Measurements from ENCODE around the gene RERE. TPM values are rescaled to one million over a fixed set of nuclear protein-coding genes. Genes with fewer than 3 reads are reported as not detected.

RERE gene
- total and polyA plus RNA-seq, 5 donors: 72.4 to 175 (median 161) TPM

DNA sequence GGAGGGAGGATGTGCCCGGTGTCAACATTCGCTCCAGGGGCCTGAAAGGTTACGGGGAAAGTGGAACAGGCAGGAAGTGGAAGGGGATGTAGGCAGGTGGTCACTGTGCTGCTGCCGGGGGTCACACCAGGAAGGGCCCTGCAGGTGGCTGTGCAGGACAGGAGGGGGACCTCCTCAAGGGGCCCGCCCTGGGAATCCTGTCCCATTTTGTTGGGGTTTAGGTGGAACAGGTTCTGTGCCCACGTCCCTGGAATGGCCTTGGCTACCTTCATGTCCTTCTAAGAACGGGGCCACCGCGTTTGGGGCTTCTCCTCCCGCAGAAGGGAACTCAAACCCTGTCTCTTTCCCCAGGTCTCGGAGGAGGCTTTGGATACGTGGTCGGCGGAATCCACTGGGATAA, 487.6 kb downstream of the RERE start:
- Histone ChIP-seq H3K4me1 (ENCODE audit: control insufficient read depth, insufficient read depth, low read length) (no peaks in the 10 kb centered on the region), H3K4me3 (ENCODE audit: low read length) (no peak overlapping the region), H3K9me3 (ENCODE audit: control insufficient read depth, low read length) (no peaks in the 10 kb centered on the region), H3K27me3 (ENCODE audit: control insufficient read depth, insufficient read depth) (no peaks in the 10 kb centered on the region), H3K27ac (ENCODE audit: low read length) (no peak overlapping the region)
- 90% methylated on average over 14 of the region's 14 CpGs for WGBS
- DNase-seq (no peak), ATAC-seq (no peak)
- intact Hi-C loops (cut with DNase I): no loop called here

DNA sequence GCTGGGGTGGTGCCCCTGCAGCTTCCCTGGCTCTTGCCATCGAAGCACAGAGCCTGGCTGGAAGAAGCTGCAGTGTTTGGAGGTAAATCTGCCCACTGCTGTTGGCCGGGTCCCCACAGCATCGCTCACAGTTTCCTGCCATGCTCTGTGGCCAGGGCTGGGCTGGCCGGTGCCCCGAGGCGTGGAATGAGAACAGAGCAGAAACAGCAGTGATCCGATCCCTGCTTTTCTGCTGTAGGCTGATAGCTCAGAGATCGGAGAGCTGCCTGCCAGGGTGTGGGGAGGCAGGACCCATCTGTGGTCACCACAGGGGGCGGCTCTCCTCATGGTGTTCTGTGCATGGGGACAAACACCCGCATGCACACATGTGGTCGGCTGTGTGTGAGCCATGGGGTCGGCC, 488.0 kb downstream of the RERE start:
- Histone ChIP-seq H3K4me3 (ENCODE audit: low read length) (no peak overlapping the region), H3K27ac (ENCODE audit: low read length) (no peak overlapping the region), H3K9me3 (ENCODE audit: control insufficient read depth, low read length) (no peaks in the 10 kb centered on the region), H3K27me3 (ENCODE audit: control insufficient read depth, insufficient read depth) (no peaks in the 10 kb centered on the region), H3K4me1 (ENCODE audit: control insufficient read depth, insufficient read depth, low read length) (no peaks in the 10 kb centered on the region)
- intact Hi-C loops (cut with DNase I): no loop called here
- DNase-seq: no peak
- WGBS: 74% methylated on average over 12 of the region's 12 CpGs
- peak in 1 of 2 donors; percentile 34 for ATAC-seq

DNA sequence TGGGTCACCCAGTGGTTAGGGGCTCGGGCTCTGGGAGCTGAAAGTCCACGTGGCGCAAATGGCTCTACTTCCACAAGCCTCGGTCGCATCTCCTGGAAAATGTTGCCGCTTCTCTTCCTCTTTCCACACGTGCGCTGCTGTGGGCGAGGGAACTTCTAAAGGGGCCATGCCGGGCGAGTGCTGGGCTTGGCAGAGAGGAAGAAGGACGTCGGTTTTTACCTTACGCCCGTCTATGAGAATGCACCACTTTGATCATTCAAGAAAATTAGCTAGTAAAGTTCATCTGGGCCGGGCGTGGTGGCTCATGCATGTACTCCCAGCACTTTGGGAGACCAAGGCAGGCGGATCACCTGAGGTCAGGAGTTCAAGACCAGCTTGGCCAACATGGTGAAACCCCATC, 489.2 kb downstream of the RERE start:
- intact Hi-C loops (cut with DNase I): no loop called here
- DNase-seq (no peak), ATAC-seq (no peak)
- Histone ChIP-seq H3K9me3 (ENCODE audit: control insufficient read depth, low read length) (no peaks in the 10 kb centered on the region), H3K4me3 (ENCODE audit: low read length) (no peak overlapping the region), H3K4me1 (ENCODE audit: control insufficient read depth, insufficient read depth, low read length) (no peaks in the 10 kb centered on the region), H3K27ac (ENCODE audit: low read length) (no peak overlapping the region), H3K27me3 (ENCODE audit: control insufficient read depth, insufficient read depth) (no peaks in the 10 kb centered on the region)
- 92% methylated on average over 18 of the region's 18 CpGs for WGBS

DNA sequence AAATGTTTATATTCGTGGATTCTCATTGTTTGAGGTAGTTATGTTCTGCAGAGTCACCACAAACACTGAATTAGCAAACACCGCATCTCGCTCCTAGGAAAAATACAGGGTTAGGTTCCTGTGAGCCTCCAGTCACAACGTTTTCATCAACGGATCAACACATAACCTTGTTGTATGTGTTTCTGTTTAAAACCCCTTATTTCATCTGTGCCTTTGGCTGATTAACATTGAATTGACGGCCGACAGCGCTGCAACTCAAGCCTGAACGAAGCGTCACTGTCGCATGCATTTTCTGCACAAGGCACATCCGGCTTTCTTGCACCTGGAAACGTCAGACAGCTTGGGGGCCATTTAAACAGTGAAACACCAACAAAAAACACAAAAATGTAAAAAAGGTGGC, 491.2 kb downstream of the RERE start:
- H3K27ac ChIP-seq (ENCODE audit: low read length): no peak overlapping the region
- ATAC-seq (no peak), DNase-seq (no peak)
- no peaks in the 10 kb centered on the region for H3K9me3 ChIP-seq (ENCODE audit: control insufficient read depth, low read length)
- WGBS: 95% methylated on average over 13 of the region's 13 CpGs
- H3K27me3 ChIP-seq (ENCODE audit: control insufficient read depth, insufficient read depth): no peaks in the 10 kb centered on the region
- no peak overlapping the region for H3K4me3 ChIP-seq (ENCODE audit: low read length)
- intact Hi-C loops (cut with DNase I): no loop called here
- no peaks in the 10 kb centered on the region for H3K4me1 ChIP-seq (ENCODE audit: control insufficient read depth, insufficient read depth, low read length)

DNA sequence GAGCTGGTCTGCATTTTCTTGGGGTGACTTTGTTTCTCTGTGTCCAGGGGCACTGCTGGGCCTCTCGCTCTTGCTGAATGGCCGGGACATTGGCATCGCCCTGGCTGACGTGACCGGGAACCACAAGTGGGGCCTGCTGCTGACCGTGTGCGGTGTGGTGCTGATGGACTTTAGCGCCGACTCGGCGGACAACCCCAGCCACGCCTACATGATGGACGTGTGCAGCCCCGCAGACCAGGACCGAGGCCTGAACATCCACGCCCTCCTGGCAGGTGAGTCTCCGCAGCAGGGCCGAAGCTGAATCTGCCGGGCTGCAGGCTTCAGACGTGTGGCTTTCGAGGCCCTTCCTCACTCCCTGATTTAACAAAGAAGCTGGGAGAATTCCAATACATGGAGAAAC, 491.7 kb downstream of the RERE start:
- Histone ChIP-seq H3K4me3 (ENCODE audit: low read length) (no peak overlapping the region), H3K9me3 (ENCODE audit: control insufficient read depth, low read length) (no peaks in the 10 kb centered on the region), H3K27me3 (ENCODE audit: control insufficient read depth, insufficient read depth) (no peaks in the 10 kb centered on the region), H3K4me1 (ENCODE audit: control insufficient read depth, insufficient read depth, low read length) (no peaks in the 10 kb centered on the region), H3K27ac (ENCODE audit: low read length) (no peak overlapping the region)
- no peak for ATAC-seq
- intact Hi-C loops (cut with DNase I): no loop called here
- 96% methylated on average over 21 of the region's 21 CpGs for WGBS
- no peak for DNase-seq

DNA sequence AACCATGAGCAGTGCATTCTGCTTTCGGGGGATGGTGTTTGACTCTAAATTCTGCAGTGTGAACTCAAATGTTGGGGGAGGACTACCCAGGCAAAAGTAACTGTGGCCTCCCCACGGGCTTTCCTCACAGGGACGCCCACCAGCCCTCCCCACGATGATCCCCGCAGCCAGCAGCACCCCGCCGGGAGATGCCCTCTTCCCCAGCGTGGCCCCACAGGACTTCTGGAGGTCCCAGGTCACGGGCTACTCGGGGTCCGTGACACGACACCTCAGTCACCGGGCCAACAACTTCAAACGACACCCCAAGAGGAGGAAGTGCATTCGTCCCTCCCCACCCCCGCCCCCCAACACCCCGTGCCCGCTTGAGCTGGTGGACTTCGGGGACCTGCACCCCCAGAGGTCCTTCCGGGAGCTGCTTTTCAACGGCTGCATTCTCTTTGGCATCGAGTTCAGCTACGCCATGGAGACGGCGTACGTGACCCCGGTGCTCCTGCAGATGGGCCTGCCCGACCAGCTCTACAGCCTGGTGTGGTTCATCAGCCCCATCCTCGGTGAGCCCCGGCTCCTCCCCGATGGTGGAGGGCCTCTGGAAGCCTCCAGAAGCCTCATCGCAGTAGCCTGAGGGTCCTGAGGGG, 493.1 kb downstream of the RERE start:
- Histone ChIP-seq H3K4me1 (ENCODE audit: control insufficient read depth, insufficient read depth, low read length) (no peaks in the 10 kb centered on the region), H3K27me3 (ENCODE audit: control insufficient read depth, insufficient read depth) (no peaks in the 10 kb centered on the region), H3K9me3 (ENCODE audit: control insufficient read depth, low read length) (no peaks in the 10 kb centered on the region), H3K27ac (ENCODE audit: low read length) (no peak overlapping the region), H3K4me3 (ENCODE audit: low read length) (no peak overlapping the region)
- ATAC-seq (peak in 1 of 2 donors; percentile 24), DNase-seq (no peak)
- intact Hi-C loops (cut with DNase I): no loop called here
- 90% methylated on average over 32 of the region's 32 CpGs for WGBS

DNA sequence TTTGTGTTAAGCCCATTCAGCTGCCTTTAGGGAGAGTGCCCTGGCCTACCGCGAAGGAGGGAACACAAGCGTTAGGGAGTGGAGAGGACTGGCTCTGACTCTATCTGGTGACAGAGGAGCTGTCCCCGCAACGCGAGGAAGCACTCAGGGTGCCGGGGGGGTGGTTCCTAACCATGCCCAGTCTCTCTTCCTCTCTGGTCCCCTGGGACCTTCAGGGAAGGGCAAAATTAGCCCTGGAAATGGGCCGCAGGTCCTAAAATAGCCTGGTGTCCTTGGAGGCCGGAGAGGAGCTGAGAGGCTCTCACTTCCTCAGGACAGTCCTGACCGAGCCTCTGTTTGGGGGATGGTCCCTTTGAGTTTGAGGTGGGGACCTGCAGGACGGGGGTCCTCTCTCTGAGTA, 493.7 kb downstream of the RERE start:
- 52% methylated on average over 11 of the region's 11 CpGs for WGBS
- intact Hi-C loops (cut with DNase I): no loop called here
- H3K4me3 ChIP-seq (ENCODE audit: low read length): no peak overlapping the region

DNA sequence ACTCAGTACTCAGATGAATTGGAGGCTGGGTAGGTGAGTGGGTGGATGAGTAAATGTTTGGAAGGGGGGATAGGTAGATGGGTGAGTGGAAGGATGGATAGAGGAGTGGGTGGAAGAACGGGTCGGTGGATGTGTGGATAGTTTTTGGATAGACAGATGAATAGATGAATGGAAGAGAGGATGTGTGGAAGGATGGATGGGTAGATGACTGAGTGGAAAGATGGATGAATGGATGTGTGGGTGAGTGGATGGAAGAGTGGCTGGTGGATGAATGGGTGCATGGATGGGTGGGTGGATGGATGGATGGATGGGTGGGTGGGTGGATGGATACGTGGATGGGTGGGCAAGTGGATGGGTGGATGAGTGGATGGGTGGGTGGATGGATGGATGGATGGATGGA, 495.8 kb downstream of the RERE start:
- H3K9me3 ChIP-seq (ENCODE audit: control insufficient read depth, low read length): no peaks in the 10 kb centered on the region
- H3K27me3 ChIP-seq (ENCODE audit: control insufficient read depth, insufficient read depth): no peaks in the 10 kb centered on the region
- H3K4me1 ChIP-seq (ENCODE audit: control insufficient read depth, insufficient read depth, low read length): no peaks in the 10 kb centered on the region
- ATAC-seq: no peak
- no peak overlapping the region for H3K27ac ChIP-seq (ENCODE audit: low read length)
- DNase-seq: no peak
- 92% methylated on average over 3 of the region's 3 CpGs for WGBS
- intact Hi-C loops (cut with DNase I): no loop called here
- H3K4me3 ChIP-seq (ENCODE audit: low read length): no peak overlapping the region

More for the DNA sequence above, 493.7 kb downstream of the RERE start:
- Histone ChIP-seq H3K27me3 (ENCODE audit: control insufficient read depth, insufficient read depth) (no peaks in the 10 kb centered on the region), H3K27ac (ENCODE audit: low read length) (no peak overlapping the region), H3K4me1 (ENCODE audit: control insufficient read depth, insufficient read depth, low read length) (no peaks in the 10 kb centered on the region), H3K9me3 (ENCODE audit: control insufficient read depth, low read length) (no peaks in the 10 kb centered on the region)
- peak; percentile 85 to 88 for ATAC-seq
- peak in 2 of 3 donors; percentile 49 to 70 for DNase-seq

DNA sequence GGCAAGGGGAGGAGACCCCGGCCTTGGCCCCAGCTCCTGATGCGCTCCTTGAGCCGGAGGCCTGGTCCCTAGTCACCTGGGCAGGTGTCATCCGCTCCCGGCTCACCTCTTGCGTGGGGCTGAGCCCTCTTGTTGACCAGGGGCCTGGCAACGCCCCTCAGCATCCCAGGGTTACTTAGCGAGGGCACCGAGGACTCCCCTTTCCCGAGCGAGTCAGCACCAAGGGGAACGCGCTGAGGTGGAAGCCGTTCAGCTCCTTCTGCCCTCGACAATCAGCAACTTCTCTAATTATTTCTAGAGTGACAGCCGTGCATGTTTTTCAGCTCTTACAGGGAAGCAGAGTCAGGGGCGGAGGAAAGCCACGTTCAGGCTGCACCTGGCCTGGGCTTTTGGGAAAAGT, 499.0 kb downstream of the RERE start:
- intact Hi-C loops (cut with DNase I): loop anchor here in 3 of 4 donors (5.0 to 10.0 kb wide), 3 partner anchors 204 to 334 kb away; partner anchors contain the start of gene ERRFI1 (in 1 of the 3)
- H3K4me1 ChIP-seq (ENCODE audit: control insufficient read depth, insufficient read depth, low read length): no peaks in the 10 kb centered on the region
- 24% methylated on average over 18 of the region's 18 CpGs for WGBS

DNA sequence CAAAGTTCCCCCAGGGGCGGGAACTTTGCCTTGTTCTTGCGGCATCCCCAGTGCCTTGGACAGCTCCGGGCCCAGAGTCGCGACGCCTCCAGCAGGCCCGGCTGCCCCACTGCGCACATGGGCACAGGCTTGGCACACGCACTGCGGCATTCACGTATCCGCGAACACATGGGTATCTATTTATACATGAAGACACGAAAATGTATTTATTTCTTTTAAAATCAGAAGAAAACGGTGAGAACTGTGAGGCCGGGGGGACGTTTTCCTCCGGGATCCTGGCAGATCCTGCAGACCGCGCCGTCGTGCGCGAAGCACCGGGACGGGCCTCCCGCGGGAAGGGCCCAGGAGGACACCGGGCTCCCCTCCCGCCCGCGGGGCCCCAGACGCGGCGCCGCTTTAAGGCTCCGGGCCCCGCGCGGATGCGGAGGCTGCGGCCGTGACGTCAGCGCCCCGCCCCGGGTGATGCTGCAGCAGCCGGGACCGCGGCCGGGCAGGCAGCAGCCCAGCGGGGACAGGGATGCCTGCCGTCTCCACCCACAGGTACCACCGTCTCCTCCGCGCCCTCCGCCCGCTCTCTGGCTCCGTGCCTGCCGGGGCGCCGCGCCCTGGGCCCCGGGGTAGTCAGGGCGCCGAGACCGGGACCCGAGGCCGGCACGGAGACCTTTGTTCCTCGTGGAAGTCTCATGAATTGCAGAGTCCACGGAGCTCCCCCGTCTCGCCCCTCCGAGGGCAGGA, 499.6 kb downstream of the RERE start, which contains the start of gene SLC45A1:
Gene SLC45A1, plus strand, starts transcription at position 468 of the 735 bp plus-strand sequence. CDS start 6,216 bp downstream, outside the sequence.
- Histone ChIP-seq H3K9me3 (ENCODE audit: control insufficient read depth, low read length) (no peaks in the 10 kb centered on the region), H3K4me3 (ENCODE audit: low read length) (peak within 1 kb of the TSS; percentile 72), H3K27ac (ENCODE audit: low read length) (no peak within 1 kb of the TSS), H3K4me1 (ENCODE audit: control insufficient read depth, insufficient read depth, low read length) (no peaks in the 10 kb centered on the region), H3K27me3 (ENCODE audit: control insufficient read depth, insufficient read depth) (no peaks in the 10 kb centered on the region)
- DNase-seq: peak; percentile 85 to 95 (median 92)
- ATAC-seq: peak; percentile 90 to 92
- intact Hi-C loops (cut with DNase I): loop anchor here in 3 of 4 donors (5.0 to 10.0 kb wide), 3 partner anchors 203 to 333 kb away; partner anchors contain the start of gene ERRFI1 (in 1 of the 3)
- WGBS: 8% methylated on average over 75 of the region's 75 CpGs

More for the DNA sequence above, 499.0 kb downstream of the RERE start:
- no peaks in the 10 kb centered on the region for H3K27me3 ChIP-seq (ENCODE audit: control insufficient read depth, insufficient read depth)
- no peak overlapping the region for H3K27ac ChIP-seq (ENCODE audit: low read length)
- ATAC-seq (no peak), DNase-seq (no peak)
- peak overlapping the region; percentile 72 for H3K4me3 ChIP-seq (ENCODE audit: low read length)
- H3K9me3 ChIP-seq (ENCODE audit: control insufficient read depth, low read length): no peaks in the 10 kb centered on the region

Data from right cardiac atrium (tissue), 5 donors.